HG02870 (cell line): ENCODE measurements around the gene BSN.

Experiments
- ATAC-seq: cut with Tn5 transposase; IDR thresholded peaks from one replicate; pipeline ENCODE4 v1.9.1; 2021; ENCODE audit warnings: mild to moderate bottlenecking, moderate library complexity; ENCODE audit not compliant: unreplicated experiment

The BSN gene

GRCh38 chr3:49593041-49593440, 38.8 kb downstream of the BSN start:
- ATAC-seq, result no peak

- no peak for ATAC-seq
Measured at GRCh38 chr3:49600781-49601180, 46.5 kb downstream of the BSN start.

- no peak for ATAC-seq
Measured at GRCh38 chr3:49601358-49602048, 47.2 kb downstream of the BSN start.

GRCh38 chr3:49602049-49602554, 47.8 kb downstream of the BSN start:
- ATAC-seq, result no peak

GRCh38 chr3:49602877-49603411, 48.7 kb downstream of the BSN start:
- no peak for ATAC-seq

- ATAC-seq, result no peak
Measured at GRCh38 chr3:49606427-49606826, 52.1 kb downstream of the BSN start.

- ATAC-seq, result no peak
Measured at GRCh38 chr3:49607105-49607591, 52.9 kb downstream of the BSN start.

GRCh38 chr3:49607796-49608195, 53.5 kb downstream of the BSN start:
- ATAC-seq, result no peak

GRCh38 chr3:49609314-49609713, 55.0 kb downstream of the BSN start:
- no peak for ATAC-seq

GRCh38 chr3:49609815-49610214, 55.5 kb downstream of the BSN start:
- no peak for ATAC-seq

GRCh38 chr3:49610666-49611280, 56.5 kb downstream of the BSN start:
- ATAC-seq, result no peak

- ATAC-seq, result no peak
Measured at GRCh38 chr3:49611291-49611690, 57.0 kb downstream of the BSN start.

- ATAC-seq, result no peak
Measured at GRCh38 chr3:49611719-49612118, 57.4 kb downstream of the BSN start.

- ATAC-seq, result no peak
Measured at GRCh38 chr3:49614936-49615335, 60.7 kb downstream of the BSN start.

GRCh38 chr3:49616061-49616460, 61.8 kb downstream of the BSN start:
- ATAC-seq, result no peak

GRCh38 chr3:49616491-49616941, 62.2 kb downstream of the BSN start:
- ATAC-seq, result no peak

- no peak for ATAC-seq
Measured at GRCh38 chr3:49617390-49618013, 63.2 kb downstream of the BSN start.

GRCh38 chr3:49618412-49618811, 64.1 kb downstream of the BSN start:
- ATAC-seq, result no peak

- no peak for ATAC-seq
Measured at GRCh38 chr3:49619649-49620048, 65.4 kb downstream of the BSN start.

GRCh38 chr3:49620728-49621127, 66.5 kb downstream of the BSN start:
- ATAC-seq, result no peak

- no peak for ATAC-seq
Measured at GRCh38 chr3:49623071-49623470, 68.8 kb downstream of the BSN start.

- ATAC-seq, result no peak
Measured at GRCh38 chr3:49625071-49625470, 70.8 kb downstream of the BSN start.
